DMS 273 (cell line): Measurements from ENCODE around the gene TSC2.
"Not testable (repeated sequence)": the region's sequence is repeated elsewhere in the genome, so short reads cannot be mapped to it uniquely, and the experiment has no call there.

Source experiments
- DNase-seq: peaks from one replicate; lab custom pipeline; 2025; ENCODE audit not compliant: unreplicated experiment; lab: John Stamatoyannopoulos, UW

Gene TSC2

DNA sequence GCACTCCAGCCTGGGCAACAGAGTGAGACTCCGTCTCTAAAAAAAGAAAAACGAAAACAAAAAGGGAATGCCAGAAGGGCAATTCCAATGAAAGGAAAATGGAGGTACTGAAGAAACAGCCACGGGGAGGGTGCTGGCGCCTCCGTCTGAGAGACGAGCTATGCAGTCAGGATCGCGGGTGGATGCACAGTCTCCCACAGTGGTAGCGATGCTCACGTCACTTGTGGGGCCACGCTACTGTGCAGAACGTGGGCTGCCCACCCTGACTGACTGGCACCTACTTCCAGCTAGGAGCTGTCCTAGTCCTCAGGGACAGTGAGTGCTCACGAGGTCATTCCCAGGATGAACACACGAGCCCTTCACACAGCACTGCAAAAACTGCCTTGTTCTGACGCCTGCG, 53.8 kb downstream of the TSC2 start:
- not testable (repeated sequence) for DNase-seq

DNA sequence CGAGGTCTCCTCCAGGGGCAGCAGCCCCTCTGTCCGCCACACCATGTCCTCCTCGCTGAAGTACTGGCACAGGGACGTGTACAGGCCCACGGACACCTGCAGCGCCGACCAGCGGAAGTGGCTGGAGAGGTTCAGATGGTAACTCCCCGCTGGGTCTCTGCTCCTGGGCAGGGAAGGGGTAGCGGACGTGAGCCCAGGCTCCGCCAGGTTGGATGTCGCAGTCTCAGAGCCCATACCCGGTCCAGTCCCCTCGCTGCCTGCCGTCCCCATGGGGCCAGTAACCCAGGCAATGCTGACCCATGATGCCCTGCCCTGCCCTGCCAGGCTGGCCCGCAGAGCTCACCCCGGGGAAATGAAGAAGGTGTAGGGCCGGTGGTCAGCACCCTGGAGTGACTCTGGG, 54.7 kb downstream of the TSC2 start:
- no peak for DNase-seq

DNA sequence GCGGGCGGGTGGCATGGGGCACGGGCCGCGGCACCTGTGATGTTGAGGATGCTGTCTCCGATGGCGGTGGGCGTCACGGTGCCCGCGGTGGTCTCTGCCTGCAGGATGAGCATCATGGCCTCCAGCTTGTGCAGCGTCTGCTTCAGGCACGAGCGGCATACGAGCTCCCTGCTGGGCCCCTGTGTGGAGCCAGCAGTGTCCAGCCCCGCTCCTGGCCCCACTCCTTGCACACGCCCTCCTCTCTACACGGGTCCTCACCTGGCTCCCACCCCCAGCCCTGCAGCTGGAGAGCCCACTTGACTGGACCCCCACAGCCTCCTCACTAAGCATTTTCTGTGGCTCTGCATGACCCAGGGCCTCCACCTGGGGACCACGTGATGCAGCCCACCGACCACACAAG, 56.7 kb downstream of the TSC2 start:
- not testable (repeated sequence) for DNase-seq

DNA sequence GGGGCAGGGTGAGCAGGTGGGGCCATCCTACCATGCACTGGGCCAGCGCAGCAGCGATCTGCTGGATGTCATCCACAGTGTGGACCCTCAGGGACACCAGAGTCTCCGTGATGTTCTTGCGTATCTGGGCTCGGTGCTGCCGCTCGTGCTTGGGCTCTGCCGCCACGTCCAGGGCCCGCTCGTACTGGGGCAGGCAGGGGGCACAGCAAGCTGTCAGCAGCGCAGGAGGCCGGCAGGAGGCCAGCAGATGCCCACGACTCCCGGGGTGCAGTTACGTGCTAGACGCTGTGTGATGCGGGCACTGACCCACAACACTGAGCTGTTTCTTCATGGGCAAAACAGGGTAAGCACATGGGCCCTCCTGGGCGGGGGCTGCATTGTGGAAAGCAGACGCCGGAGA, 57.5 kb downstream of the TSC2 start:
- not testable (repeated sequence) for DNase-seq

DNA sequence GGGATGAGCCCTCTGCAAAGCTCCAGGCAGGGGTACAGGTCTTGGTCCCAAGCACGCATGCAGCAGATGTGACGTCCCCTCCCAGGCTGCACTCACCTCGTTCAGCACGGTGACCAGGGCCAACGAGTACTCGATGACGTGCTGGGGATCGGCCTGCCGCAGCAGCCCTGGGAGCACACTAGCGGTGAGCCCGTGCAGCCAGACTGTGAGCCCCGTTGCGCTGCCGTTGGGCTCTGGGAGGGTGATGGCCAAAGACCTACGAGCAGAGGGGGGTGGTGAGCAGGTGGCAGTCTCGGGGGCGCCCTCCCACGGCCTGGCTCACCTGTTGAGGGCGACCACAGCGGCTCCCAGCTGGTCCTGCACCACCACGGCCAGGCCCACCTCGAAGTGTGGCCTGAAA, 58.0 kb downstream of the TSC2 start:
- not testable (repeated sequence) for DNase-seq

DNA sequence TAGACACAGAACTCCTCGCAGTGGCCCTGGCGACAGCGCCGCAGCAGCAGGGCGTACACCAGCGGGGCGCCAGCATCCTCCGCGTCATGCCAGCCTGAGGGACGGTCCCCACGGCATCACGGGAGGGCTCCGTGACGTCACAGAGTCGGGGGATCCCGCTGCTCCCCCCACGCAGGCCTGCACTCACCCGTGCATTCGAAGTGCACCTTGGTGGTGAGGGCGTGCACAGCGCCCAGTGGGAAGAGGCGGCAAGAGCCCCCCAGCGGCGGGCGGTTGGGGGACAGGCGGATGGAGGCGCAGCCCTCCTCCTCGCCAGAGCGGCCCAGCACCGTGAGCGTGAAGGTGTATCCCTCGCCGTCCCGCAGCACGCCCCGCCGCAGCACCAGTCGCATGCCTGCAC, 58.4 kb downstream of the TSC2 start:
- DNase-seq = not testable (repeated sequence)

DNA sequence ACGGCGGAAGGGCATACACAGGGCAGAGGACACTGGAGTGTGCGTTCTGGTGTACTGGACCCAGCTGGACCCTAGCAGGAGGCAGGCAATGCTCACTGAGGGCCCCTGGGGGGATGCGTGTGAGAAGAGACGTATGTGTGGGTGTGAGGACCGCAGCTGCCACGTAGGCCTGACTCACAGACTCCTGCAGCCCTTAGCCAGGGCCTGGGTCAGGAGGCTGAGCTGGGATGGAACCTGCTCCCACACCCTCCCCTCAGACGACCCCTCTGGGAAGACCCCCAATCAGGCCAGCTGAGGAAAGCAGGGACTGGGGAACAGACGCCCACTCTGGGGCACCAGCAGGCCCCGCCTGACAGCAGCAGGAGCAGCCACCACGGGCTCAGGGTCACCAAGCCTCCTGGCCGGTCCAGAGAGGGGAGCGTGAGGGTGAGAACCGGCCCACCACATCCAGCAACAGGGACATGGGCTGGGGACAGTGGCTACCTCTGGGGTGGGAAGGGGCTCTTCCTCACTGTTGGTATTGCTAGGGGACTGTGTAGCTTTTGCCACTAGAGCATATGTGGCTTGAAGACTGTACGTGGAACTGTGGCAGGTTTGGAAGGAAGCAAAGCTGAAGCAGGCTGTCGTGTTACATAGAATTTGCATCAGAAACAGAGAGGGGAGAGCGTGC, 59.5 kb downstream of the TSC2 start:
- not testable (repeated sequence) for DNase-seq

DNA sequence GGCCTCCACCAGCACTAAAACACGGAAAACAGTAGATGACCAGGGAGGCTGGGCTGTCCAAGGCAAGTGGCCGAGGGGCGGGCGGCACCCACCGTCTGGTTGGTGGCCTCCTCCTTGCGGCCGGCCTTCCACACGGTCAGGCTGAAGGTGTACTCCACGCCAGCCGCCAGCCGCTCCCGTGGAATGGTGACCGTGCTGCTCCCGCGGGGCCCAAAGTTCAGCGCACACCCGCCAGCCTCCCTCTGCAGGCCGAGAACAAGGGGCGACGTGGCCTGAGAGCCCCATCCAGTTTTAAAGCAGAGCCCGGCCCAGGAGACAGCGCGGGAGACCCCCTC, 60.0 kb downstream of the TSC2 start:
- not testable (repeated sequence) for DNase-seq

DNA sequence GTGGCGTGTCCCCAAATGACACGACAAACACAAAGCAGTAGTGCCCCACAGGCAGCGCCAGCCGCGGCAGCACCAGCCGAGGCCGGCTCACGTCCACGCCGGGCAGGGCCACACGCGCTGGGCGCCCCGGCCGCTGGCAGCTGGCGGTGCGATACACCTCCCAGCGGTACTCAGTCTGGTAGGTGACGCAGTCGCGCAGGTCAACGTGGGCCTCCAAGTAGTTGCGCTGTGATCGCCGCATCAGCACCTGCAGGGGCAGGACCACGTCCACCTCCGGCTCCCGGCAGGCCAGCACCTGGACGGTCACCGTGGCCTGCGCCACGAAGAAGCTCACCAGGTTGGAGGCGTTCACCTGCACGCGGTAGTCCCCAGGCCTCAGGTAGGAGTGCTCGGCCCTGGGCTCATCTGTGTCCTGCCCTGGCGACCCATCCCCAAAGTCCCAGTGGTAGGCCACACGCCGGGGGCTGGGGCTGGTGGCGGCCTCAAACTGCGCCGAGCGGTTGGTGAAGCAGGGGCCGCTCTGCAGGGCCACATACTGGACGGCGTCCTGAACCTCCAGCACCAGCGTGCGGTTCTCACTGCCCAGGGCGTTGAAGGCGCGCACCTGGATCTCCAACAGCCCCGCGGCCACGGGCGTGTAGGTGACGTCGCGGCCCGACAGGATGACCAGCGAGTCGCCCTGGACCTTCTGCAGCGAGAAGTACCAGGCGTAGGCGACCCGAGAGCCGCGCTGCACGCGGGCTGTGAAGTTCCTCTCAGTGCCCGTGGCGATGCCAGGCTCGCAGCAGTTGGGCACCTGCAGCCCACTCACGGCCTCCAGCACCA, 60.9 kb downstream of the TSC2 start:
- not testable (repeated sequence) for DNase-seq

DNA sequence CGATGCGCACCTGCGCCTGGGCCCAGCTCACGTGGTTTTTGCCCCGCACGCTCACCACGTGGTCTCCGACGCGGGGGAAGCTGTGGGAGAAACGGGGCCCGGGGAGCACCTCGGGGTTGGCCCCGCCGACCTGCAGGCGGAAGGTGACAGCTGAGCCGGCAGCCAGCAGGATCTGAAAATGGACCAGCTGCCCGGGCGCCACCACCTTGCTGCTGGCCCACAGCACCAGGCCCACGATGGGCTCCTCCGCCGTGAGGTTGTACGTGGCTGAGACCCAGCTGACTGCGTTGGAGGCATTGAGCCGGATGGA, 61.4 kb downstream of the TSC2 start:
- not testable (repeated sequence) for DNase-seq

DNA sequence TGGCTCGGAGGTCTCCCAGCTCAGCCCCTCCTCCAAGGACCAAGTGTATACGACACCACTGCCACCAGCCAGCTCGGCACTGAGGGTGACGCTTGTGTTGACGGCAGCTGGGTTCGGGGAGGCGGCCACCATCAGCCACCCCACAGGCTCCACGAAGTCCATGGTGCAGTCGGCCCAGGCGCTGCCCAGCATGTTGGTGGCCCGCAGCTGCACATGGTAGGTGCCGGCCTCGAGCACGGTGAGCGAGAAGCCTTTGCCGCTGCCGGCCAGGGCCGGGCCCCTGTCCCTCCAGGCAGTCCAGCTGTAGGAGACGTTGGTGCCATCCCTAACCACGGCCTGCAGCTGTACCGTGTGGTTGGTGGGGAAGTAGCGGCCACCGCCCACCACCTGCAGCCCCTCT, 62.1 kb downstream of the TSC2 start:
- DNase-seq = not testable (repeated sequence)

DNA sequence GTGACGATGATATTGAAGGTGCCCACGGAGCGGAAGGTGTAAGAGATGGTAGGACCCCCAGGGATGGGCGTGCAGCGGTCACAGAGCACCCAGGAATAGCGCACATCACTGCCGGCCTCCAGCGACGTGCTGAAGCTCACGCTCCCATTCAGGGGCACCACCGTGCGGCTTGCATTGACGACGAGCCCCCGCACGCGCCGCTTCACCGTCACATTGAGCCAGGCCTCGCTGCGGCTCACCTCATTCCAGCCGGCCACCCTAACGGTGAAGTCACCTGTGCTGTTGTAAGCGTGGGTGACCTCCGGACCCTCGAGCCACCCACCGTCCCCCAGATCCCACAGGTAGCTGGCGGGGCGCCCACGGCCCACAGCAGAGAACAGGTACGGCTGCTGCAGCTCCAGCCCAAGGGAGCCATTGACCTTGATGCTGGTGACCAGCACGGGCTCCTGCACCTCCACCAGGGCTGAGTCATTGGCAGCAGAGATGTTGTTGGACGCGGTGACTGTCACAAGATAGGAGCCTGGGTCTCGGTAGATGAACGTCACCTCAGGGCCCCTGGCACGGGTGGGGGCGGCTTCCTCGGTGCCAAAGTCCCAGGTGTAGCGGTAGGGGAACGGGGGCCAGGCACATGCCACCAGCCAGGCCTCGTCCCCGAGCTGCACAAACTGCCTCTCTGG, 62.7 kb downstream of the TSC2 start:
- not testable (repeated sequence) for DNase-seq

DNA sequence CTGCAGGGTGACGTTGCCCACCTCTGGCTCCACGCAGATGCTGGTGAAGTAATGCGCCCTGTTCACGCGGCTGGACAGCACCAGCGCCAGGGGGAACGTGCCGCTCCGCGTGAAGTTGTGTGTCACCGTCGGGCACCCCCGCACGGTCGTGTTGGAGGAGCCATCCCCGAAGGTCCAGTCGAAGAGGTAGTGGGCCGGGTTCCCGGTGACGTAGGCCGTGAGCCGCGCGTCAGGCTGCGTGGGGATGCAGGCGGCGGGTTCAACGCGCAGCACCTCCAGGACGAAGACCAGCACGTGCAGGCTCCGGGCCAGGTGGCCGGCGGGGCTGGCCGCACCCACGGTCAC, 63.2 kb downstream of the TSC2 start:
- not testable (repeated sequence) for DNase-seq

DNA sequence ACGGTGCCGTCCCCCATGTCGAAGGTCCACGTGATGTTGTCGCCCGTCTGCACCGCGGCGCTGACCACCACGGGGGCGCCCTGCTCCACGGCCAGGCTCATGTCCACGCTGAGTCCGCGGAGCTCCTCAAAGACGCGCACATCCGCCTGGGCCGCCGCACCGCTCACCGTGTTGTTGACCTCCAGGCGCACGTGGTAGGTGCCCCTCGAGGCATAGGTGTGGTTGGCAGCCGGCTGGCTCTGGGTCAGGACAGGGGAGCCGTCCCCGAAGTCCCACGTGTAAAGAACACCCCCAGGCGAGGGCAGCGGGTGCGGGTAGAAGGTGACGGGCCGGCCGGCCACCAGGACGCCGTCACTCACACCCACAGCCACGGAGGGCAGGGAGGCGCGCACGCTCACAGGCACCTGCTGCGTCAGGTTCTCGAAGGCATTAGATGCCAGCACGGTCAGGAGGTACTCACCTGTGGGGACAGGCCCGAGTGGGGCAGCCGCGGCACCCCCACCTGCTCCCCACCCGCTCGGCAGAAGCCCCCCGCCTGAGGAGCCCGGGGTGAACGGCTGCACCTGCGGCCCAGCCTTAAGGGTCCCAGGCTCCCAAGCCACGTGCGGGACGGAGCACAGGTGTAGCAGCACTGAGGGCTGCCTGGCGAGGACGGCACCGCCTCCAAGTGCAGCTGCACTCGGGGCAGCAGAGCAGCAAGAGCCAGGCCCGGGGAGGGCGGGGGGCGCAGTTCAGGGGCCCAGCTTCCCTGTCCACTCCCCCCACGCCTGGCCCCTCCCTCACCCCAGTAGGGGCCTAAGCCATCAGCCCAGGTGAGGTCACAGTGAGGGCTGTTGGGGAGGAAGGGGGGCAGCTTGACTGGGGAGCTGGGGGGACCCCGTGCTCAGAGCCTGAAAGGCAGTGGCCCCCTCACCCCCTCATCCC, 63.9 kb downstream of the TSC2 start:
- not testable (repeated sequence) for DNase-seq

DNA sequence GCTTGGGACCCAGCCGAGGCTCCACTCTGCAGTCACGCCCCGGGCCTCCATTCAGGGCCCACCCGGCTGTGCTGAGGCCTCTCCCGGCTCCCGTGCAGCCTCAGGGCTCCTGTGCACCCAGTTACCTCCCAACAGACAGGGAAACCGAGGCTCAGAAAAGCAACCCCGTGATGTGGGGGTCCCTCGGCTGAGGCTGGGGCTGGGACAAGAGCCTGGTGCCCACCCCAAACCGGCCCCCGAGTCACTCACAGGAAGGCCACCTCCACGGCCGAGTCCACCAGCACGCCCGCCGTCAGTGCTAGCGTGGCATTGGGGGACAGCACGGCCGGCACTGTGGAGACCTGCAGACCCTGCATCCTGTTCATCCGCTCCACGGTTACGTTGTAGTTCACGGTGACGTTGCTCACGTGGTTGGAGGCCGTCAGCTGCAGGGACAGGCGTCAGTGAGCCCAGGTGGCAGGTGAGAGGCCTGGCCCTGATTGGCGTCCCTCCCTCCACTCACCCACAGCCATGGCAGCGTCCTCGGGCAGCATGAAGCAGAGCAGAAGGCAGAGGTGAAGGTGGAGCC, 64.8 kb downstream of the TSC2 start:
- not testable (repeated sequence) for DNase-seq

DNA sequence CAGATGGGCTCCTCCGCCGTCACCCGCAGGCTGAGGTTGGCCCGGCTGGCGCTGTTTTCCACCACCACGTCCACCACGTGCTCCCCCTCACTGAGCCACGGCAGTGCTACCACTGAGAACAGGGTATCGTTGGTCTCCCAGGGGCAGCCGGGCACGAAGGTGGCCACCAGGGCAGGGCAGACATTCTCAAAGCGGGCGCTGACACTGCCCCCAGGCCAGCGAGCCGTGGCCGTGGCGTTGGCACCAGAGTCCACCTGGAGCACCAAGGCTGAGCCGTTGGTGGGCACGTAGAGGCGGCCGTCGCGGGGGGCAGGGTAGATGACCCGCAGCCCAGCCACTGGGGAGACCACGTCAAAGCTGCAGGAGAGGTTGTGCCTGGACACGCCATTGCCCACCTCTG, 66.4 kb downstream of the TSC2 start:
- not testable (repeated sequence) for DNase-seq

DNA sequence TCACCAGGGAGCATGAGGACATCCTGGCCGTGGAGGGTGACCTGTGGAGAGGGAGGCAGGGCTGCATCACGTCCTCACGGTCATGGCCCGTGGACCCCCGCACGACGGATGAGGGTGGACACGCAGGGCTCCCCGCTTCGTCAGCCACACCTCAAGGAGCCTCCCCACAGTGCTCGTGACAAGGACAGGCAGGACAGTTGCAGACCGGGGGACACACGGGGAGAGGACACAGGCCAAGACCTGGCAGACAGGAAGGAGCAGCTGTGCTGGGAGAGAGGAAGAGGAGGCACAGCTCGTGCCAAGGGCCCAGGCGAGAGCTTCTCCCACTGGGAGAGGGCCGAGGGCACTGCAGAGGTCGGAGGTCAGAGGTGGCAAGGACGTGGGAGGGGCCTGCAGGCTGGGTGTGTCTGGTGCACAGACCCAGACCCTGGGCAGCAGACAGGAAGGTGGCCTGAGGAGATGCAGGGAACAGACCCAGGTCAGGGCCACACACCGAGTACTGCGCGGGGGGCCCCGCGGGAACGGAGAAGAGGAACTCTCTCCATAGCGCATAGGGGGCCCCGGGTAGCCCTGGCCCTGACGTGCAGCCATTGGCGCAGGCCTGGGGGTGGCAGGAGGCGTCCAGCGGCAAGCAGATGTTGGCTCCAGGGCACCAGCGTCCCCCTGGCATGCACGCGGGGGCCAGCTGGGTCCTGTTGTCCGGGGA, 67.3 kb downstream of the TSC2 start:
- DNase-seq = not testable (repeated sequence)

DNA sequence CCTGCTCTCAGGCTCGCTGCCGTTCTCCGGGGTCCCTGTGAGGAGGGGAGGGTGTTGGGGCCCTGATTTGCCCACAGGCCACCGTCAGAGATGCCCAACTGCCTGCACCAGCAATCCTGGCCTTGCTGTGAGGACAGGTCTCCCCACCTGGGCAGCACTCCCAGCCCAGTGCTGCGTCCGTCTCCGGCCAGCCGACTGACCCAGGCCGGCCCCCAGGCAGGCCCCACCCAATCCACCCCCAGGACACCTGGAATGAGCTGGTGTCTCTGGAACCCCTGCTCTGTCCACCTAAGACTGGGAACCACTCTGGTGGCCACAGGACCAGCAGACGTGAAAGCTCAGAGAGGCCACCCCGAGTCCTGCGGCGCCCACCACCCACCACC, 67.8 kb downstream of the TSC2 start:
- DNase-seq = no peak

DNA sequence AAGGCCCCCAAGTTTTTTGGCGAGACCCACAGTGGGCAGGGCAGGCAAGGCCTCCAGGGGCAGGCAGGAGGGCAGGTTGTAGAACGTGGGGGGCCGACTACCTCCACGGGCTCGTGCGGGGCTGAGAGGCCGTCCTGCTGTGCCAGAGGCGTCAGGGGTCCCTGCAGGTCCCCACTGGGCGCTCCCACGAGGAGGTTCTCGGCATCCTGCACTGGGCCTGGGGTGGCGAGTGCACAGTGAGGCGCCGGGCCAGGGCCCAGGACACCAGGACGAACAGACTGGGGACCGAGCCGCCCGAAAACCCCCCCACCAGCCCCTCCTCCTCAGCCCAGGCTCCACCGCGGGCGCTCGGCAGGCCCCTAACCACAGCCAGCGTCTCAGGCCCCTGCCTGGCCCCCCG, 68.6 kb downstream of the TSC2 start:
- DNase-seq = not testable (repeated sequence)

DNA sequence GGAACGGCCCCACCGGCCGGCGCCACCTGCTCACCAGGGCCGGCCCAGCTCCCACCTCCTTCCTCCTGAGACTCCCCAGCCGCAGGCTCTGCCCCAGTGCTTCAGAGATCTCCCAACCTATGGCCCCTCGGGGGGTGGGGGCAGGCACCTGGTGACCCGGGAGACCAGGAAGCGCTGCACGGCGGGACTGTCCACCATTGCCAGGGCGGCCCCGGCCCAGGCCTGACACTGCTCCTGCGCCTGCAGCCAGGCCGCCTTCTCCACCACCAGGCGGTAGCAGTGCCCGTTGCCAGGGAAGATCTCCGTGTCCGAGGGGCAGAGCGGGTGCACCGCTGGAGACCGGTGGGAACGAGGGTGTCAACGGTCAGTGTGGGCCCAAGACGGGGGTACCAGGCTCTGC, 69.6 kb downstream of the TSC2 start:
- DNase-seq = not testable (repeated sequence)
